Endothelial cell of umbilical vein (primary cell): ENCODE measurements around the gene RRP1.

ENCODE experiments used
- CTCF ChIP-seq, 2 donors: IDR thresholded peaks; 1 replicate in 1 of 2; 2 replicates in 1 of 2; pipeline ENCODE4 v1.5.1; 2011; ENCODE audit warnings: low read length in 2 of 2, mild to moderate bottlenecking in 2 of 2, moderate library complexity in 2 of 2, control low read depth in 1 of 2, inconsistent platforms in 1 of 2, low read depth in 1 of 2; ENCODE audit not compliant: insufficient read depth in 1 of 2; ENCODE audit errors: extremely low read depth in 1 of 2
- EZH2 ChIP-seq: IDR thresholded peaks from 2 replicates; pipeline ENCODE4 v1.6.1; 2012; ENCODE audit warnings: borderline replicate concordance, low read depth, mild to moderate bottlenecking, moderate library complexity, low read length, inconsistent platforms; ENCODE audit not compliant: severe bottlenecking
- POLR2AphosphoS5 ChIP-seq: IDR thresholded peaks from 2 replicates; pipeline ENCODE4 v1.6.1; 2012; ENCODE audit warnings: low read depth, mild to moderate bottlenecking, control low read depth, low read length, moderate library complexity; ENCODE audit not compliant: insufficient read depth

GRCh38 chr21:43834146-43834905 is 44.9 kb downstream of the RRP1 start:
- TF ChIP-seq POLR2AphosphoS5 (no peak), CTCF (IDR thresholded peaks at IDR 0.05; ENCODE audit: extremely low read depth in 1 of 2, insufficient read depth in 1 of 2, low read depth in 1 of 2, low read length in 2 of 2) (no peak), EZH2 (no peak)
